ENCODE results near the gene TBC1D17. TPM values are rescaled to one million over a fixed set of nuclear protein-coding genes. Genes with fewer than 3 reads are reported as not detected.

The TBC1D17 gene
- polyA plus RNA-seq, 2 of the 4 experiments (the other 2 are of a cell fraction) = 12.3 to 41.5 TPM

DNA sequence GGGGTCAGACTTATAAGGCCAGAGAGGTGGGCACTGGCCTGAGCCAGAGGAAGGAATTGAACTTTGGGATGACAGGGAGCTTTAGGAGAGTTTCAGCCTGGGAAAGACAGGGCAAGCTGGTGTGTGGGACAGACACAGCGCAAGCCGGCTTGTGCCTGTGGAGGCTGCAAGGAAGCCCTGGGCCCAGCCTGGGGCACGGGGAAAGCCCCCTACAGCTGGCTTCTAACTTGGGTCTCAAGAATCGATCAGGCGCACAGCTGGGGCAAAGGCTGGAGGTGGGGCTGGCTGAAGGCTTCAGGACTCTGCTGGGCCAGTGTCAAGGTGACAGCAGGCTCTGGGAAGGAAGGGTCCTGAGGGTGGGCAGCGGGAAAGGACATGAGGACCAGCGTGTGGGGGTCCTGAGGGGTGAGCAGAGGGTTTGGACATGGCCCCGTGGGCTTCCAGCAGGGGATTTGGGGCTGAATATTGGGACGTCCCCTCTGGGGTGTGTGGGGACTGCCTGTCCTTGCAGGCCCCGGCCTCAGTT lies 23.6 kb upstream of the TBC1D17 start:
- no peak overlapping the region for H3K27ac ChIP-seq
- ChIA-PET POLR2A (interaction anchor here (0.7 to 1.6 kb wide), 2 partner anchors 11 to 14 kb away, joined by 3 to 4 read pairs; partner anchors contain the start of gene PNKP), CTCF (interaction anchor here (0.6 to 2.8 kb wide), 5 partner anchors 10 to 101 kb away, joined by 3 to 13 read pairs (median 4); no protein-coding TSS in a partner anchor)
- ATAC-seq (no peak), DNase-seq (ENCODE audit: low read depth in 1 of 2, low spot score in 1 of 2) (no peak), FAIRE-seq (no peak)
- H3K9me3 ChIP-seq = no peaks in the 10 kb centered on the region
- TF ChIP-seq EHF (CRISPR knock-in tag; IDR thresholded peaks at IDR 0.05) (no peak), POLR2AphosphoS2 (conservative IDR thresholded peaks at IDR 0.05; ENCODE audit: low read length) (0 out of 2 replicates have a peak, but pooled peaks have one; percentile 12)
- no peak overlapping the region; the same call in 2 of the 3 replicates for H3K4me2 ChIP-seq
- 92% methylated on average over 10 of the region's 10 CpGs for WGBS (ENCODE audit: missing lambda C conversion rate)
- H3K4me1 ChIP-seq = peaks cover 23% of the 10 kb centered on the region
- H3K4me3 ChIP-seq = no peak overlapping the region

DNA sequence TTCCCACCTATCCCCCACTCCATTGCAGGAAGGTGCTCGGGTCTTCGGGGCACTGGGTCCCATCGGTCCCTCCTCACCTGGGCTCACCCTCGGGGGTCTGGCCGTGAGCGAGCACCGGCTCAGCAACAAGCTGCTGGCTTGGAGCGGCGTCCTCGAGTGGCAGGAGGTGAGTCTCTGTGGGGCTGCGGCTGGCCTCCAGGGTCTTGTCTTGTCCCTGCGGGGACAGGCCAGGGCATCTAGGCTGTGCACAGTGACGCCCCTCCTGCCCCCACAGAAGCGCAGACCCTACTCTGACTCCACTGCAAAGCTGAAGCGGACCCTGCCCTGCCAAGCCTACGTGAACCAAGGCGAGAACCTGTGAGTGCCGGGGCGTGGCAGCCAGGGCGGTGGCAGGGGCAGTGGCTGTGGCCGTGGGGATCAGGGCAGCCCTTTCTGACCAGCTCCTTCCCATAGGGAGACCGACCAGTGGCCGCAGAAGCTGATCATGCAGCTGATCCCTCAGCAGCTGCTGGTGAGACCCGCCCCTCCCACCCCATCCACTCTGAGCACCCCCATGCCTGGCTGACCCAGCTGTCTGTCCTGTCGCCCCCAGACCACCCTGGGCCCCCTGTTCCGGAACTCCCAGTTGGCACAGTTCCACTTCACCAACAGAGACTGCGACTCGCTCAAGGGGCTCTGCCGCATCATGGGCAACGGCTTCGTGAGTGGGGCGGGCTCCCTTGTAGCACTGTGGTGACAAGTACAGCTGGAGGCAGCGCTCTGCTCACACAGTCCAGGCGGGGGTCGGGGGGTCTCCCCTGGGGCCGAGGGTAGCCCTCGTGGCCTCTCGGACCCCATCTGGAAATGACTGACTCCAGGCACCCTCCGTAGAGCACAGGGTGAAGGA lies 22.9 kb upstream of the TBC1D17 start:
- H3K4me3 ChIP-seq = no peak overlapping the region
- no peak overlapping the region for H3K27ac ChIP-seq
- ChIA-PET CTCF (interaction anchor here (0.6 to 2.8 kb wide), 3 partner anchors 9 to 171 kb away, joined by 4 to 13 read pairs (median 7); no protein-coding TSS in a partner anchor), POLR2A (interaction anchor here (1.6 kb wide), 1 partner anchor 13 kb away, joined by 4 read pairs; the partner anchor contains the start of gene PNKP)
- no peaks in the 10 kb centered on the region for H3K9me3 ChIP-seq
- ATAC-seq = no peak
- H3K4me2 ChIP-seq = no peak overlapping the region
- no peak for DNase-seq (ENCODE audit: low read depth in 1 of 2, low spot score in 1 of 2)
- TF ChIP-seq, protein P1, sequence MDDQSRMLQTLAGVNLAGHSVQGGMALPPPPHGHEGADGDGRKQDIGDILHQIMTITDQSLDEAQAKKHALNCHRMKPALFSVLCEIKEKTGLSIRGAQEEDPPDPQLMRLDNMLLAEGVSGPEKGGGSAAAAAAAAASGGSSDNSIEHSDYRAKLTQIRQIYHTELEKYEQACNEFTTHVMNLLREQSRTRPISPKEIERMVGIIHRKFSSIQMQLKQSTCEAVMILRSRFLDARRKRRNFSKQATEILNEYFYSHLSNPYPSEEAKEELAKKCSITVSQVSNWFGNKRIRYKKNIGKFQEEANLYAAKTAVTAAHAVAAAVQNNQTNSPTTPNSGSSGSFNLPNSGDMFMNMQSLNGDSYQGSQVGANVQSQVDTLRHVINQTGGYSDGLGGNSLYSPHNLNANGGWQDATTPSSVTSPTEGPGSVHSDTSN (IDR thresholded peaks at IDR 0.05) = 0 out of 2 replicates have a peak, but pooled peaks have one; percentile 56
- TF ChIP-seq, protein P2, sequence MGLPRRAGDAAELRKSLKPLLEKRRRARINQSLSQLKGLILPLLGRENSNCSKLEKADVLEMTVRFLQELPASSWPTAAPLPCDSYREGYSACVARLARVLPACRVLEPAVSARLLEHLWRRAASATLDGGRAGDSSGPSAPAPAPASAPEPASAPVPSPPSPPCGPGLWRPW (IDR thresholded peaks at IDR 0.05) = no peak
- TF ChIP-seq JUN (IDR thresholded peaks at IDR 0.05) (peak in 1 of 2 experiments; percentile 8; a peak in 1 of 5 replicates), POLR2A (IDR thresholded peaks at IDR 0.05; ENCODE audit: low read length) (0 out of 2 replicates have a peak, but pooled peaks have one; percentile 20)
- TF ChIP-seq, protein P3, sequence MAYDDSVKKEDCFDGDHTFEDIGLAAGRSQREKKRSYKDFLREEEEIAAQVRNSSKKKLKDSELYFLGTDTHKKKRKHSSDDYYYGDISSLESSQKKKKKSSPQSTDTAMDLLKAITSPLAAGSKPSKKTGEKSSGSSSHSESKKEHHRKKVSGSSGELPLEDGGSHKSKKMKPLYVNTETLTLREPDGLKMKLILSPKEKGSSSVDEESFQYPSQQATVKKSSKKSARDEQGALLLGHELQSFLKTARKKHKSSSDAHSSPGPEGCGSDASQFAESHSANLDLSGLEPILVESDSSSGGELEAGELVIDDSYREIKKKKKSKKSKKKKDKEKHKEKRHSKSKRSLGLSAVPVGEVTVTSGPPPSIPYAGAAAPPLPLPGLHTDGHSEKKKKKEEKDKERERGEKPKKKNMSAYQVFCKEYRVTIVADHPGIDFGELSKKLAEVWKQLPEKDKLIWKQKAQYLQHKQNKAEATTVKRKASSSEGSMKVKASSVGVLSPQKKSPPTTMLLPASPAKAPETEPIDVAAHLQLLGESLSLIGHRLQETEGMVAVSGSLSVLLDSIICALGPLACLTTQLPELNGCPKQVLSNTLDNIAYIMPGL (CRISPR knock-in tag; IDR thresholded peaks at IDR 0.05; ENCODE audit: borderline replicate concordance) = no peak
- no peak for FAIRE-seq
- WGBS (ENCODE audit: missing lambda C conversion rate) = 93% methylated on average over 29 of the region's 39 CpGs
- H3K4me1 ChIP-seq = peaks cover 30% of the 10 kb centered on the region

DNA sequence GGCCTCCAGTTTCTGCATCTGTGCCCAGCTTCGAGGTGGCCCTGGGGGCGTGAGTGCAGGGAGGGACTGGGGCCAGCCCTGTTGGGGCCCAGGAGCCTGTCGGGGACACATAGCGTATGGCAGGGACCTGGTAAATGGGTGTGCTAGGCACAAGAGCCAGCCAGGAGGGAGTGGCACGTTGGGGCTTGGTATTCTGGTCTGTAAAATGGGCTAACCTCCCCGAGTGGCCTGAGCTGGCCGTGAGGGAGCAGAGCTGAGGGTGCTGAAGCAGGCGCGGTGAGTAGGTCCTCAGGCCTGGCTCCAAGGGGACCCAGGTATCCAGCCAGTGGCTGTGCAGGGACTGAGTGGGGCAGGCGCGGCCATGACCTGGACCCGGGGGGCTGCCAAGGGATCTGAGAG lies 22.2 kb upstream of the TBC1D17 start:
- FAIRE-seq = no peak
- ChIA-PET POLR2A (no interaction called here), CTCF (interaction anchor here (0.6 to 2.8 kb wide), 3 partner anchors 8 to 172 kb away, joined by 4 to 13 read pairs (median 7); no protein-coding TSS in a partner anchor)
- 92% methylated on average over 12 of the region's 12 CpGs for WGBS (ENCODE audit: missing lambda C conversion rate)
- TF ChIP-seq KDM1A (IDR thresholded peaks at IDR 0.05; ENCODE audit: low read depth) (peak; percentile 76; the same call in 1 of the 2 replicates), FOSL2 (IDR thresholded peaks at IDR 0.05) (no peak), FOSL2 (CRISPR knock-in tag; IDR thresholded peaks at IDR 0.05) (no peak)
- TF ChIP-seq, protein P4, sequence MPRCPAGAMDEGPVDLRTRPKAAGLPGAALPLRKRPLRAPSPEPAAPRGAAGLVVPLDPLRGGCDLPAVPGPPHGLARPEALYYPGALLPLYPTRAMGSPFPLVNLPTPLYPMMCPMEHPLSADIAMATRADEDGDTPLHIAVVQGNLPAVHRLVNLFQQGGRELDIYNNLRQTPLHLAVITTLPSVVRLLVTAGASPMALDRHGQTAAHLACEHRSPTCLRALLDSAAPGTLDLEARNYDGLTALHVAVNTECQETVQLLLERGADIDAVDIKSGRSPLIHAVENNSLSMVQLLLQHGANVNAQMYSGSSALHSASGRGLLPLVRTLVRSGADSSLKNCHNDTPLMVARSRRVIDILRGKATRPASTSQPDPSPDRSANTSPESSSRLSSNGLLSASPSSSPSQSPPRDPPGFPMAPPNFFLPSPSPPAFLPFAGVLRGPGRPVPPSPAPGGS (IDR thresholded peaks at IDR 0.05) = 0 out of 3 replicates have a peak, but pooled peaks have one; percentile 8
- no peak for DNase-seq (ENCODE audit: low read depth in 1 of 2, low spot score in 1 of 2)
- Histone ChIP-seq H3K4me2 (no peak overlapping the region), H3K4me1 (peaks cover 32% of the 10 kb centered on the region), H3K4me3 (no peak overlapping the region), H3K27ac (no peak overlapping the region), H3K9me3 (no peaks in the 10 kb centered on the region)
- ATAC-seq = no peak; a peak in 1 of 6 replicates

Data from A549 (cell line).